PC-9 (cell line): ENCODE data around the gene NF2. TPM values are rescaled to one million over a fixed set of nuclear protein-coding genes. Genes with fewer than 3 reads are reported as not detected.

Experiments
- BruUV-seq: library from RNA; stranded (reverse); fragments of 400-500 nt; replicated peaks from 2 replicates; lab custom pipeline; 2021; lab: Mats Ljungman, UMichigan
- CTCF ChIA-PET: fragments of 300-600 bp; sonication (Branson Sonifier 250); formaldehyde crosslinking; loops from one replicate; lab custom pipeline; 2022; ENCODE audit warnings: antibody characterized with exemption; lab: Charles Lee
- POLR2A ChIA-PET: fragments of 300-600 bp; sonication (Branson Sonifier 250); formaldehyde crosslinking; loops from one replicate; lab custom pipeline; 2022; ENCODE audit warnings: antibody characterized with exemption; ENCODE audit not compliant: unreplicated experiment; lab: Charles Lee
- DNase-seq, 2 experiments: peaks; one replicate each; pipeline versions ENCODE4 v3.0.0 to v3.0.0-alpha.2; 2015 to 2022; ENCODE audit warnings: mixed read lengths in 1 of 2
- H2AFZ ChIP-seq: fragments of 200-600 bp; sonication (generic); 2 replicates; pipeline ENCODE4 v1.8.1; 2017; ENCODE audit warnings: antibody characterized with exemption
- H3F3A ChIP-seq: fragments of 200-600 bp; sonication (generic); 2 replicates; pipeline ENCODE4 v1.8.1; 2017; ENCODE audit warnings: antibody characterized with exemption, mild to moderate bottlenecking, low read depth; ENCODE audit not compliant: insufficient read depth
- H3K27ac ChIP-seq: fragments of 200-600 bp; sonication (generic); 2 replicates; pipeline ENCODE4 v1.6.1; 2016; ENCODE audit warnings: mixed run types
- H3K27me3 ChIP-seq: fragments of 200-600 bp; sonication (generic); 2 replicates; pipeline ENCODE4 v1.6.1; 2016; ENCODE audit warnings: low read depth, mixed run types; ENCODE audit not compliant: insufficient read depth
- H3K36me3 ChIP-seq: fragments of 200-600 bp; sonication (generic); 2 replicates; pipeline ENCODE4 v1.6.1; 2016; ENCODE audit warnings: low read depth, mixed run types
- H3K4me1 ChIP-seq: fragments of 200-600 bp; sonication (generic); replicated peaks from 2 replicates; pipeline ENCODE4 v1.6.1; 2016; ENCODE audit warnings: mixed run types; ENCODE audit not compliant: insufficient read depth
- H3K4me2 ChIP-seq: fragments of 200-600 bp; sonication (generic); 2 replicates; pipeline ENCODE4 v1.6.1; 2017; ENCODE audit warnings: mixed run types
- H3K4me3 ChIP-seq: fragments of 200-600 bp; sonication (generic); 2 replicates; pipeline ENCODE4 v1.6.1; 2016; ENCODE audit warnings: mixed run types
- H3K79me2 ChIP-seq: fragments of 200-600 bp; sonication (generic); 2 replicates; pipeline ENCODE4 v1.6.1; 2017; ENCODE audit warnings: low read depth, mixed run types
- H3K9me2 ChIP-seq: fragments of 200-600 bp; sonication (generic); 2 replicates; pipeline ENCODE4 v1.8.1; 2017; ENCODE audit warnings: mild to moderate bottlenecking; ENCODE audit not compliant: insufficient read depth
- H3K9me3 ChIP-seq: fragments of 200-600 bp; sonication (generic); 2 replicates; pipeline ENCODE4 v1.8.1; 2016; ENCODE audit warnings: low read depth; ENCODE audit not compliant: insufficient read depth
- H4K20me1 ChIP-seq: fragments of 200-600 bp; sonication (generic); 2 replicates; pipeline ENCODE4 v1.8.1; 2017; ENCODE audit not compliant: insufficient read depth
- EZH2 ChIP-seq: fragments of 200-600 bp; sonication (generic); IDR thresholded peaks from 2 replicates; pipeline ENCODE4 v1.8.0; 2017; ENCODE audit warnings: antibody characterized with exemption, low read depth
- intact Hi-C: fragments of 100-400 bp; cut with micrococcal nuclease; formaldehyde crosslinking; loops from one replicate; pipeline ENCODE4 v1.10.0; 2022; ENCODE audit not compliant: unreplicated experiment
- total RNA-seq: library from RNA; stranded (reverse); gene quantifications from 2 replicates; pipeline ENCODE4 v1.2.3, GENCODE V29; 2021
- TF ChIP-seq, protein P1 (sequence below): fragments of 200-600 bp; sonication (generic); conservative IDR thresholded peaks from 2 replicates; pipeline ENCODE4 v1.6.1; 2017; ENCODE audit warnings: mixed run types, antibody characterized with exemption, mild to moderate bottlenecking, moderate library complexity

The NF2 gene
- total RNA-seq, 1 experiment from 2014 or later, result 73.2 TPM

DNA sequence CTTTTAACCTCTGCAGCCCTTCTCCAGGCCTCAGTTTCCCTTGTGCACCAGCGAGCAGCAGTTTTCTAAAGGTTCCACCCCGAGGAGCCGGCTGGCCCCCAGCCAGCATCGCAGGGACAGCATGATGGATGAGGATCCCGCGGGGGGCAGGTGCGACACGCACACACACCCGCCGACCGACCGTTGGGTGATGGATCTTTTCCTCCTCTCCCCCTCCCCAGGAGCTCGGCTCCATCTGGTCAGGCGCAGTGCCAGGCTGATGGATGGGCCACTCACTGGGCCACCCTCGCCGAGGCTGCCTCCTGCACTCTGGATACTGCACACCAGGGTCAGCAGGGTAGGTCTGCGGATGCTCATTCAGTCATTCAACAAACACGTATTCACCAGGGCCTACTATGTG is 103.6 kb downstream of the NF2 start:
- Histone ChIP-seq H3F3A (peaks cover 17% of the 10 kb centered on the region), H3K27me3 (no peaks in the 10 kb centered on the region), H3K4me1 (peaks cover 30% of the 10 kb centered on the region), H3K4me3 (no peak overlapping the region), H3K36me3 (no peaks in the 10 kb centered on the region), H3K4me2 (no peak overlapping the region), H3K27ac (no peak overlapping the region), H4K20me1 (no peaks in the 10 kb centered on the region), H3K79me2 (no peaks in the 10 kb centered on the region), H2AFZ (no peak overlapping the region), H3K9me3 (no peaks in the 10 kb centered on the region), H3K9me2 (no peaks in the 10 kb centered on the region)
- no peak for DNase-seq
- no TSS peak for BruUV-seq
- POLR2A ChIA-PET, result no interaction called here
- TF ChIP-seq, protein P1, sequence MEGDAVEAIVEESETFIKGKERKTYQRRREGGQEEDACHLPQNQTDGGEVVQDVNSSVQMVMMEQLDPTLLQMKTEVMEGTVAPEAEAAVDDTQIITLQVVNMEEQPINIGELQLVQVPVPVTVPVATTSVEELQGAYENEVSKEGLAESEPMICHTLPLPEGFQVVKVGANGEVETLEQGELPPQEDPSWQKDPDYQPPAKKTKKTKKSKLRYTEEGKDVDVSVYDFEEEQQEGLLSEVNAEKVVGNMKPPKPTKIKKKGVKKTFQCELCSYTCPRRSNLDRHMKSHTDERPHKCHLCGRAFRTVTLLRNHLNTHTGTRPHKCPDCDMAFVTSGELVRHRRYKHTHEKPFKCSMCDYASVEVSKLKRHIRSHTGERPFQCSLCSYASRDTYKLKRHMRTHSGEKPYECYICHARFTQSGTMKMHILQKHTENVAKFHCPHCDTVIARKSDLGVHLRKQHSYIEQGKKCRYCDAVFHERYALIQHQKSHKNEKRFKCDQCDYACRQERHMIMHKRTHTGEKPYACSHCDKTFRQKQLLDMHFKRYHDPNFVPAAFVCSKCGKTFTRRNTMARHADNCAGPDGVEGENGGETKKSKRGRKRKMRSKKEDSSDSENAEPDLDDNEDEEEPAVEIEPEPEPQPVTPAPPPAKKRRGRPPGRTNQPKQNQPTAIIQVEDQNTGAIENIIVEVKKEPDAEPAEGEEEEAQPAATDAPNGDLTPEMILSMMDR, result no peak
- TF ChIP-seq EZH2, result no peak
- CTCF ChIA-PET, result no interaction called here
- intact Hi-C loops, result no loop called here

DNA sequence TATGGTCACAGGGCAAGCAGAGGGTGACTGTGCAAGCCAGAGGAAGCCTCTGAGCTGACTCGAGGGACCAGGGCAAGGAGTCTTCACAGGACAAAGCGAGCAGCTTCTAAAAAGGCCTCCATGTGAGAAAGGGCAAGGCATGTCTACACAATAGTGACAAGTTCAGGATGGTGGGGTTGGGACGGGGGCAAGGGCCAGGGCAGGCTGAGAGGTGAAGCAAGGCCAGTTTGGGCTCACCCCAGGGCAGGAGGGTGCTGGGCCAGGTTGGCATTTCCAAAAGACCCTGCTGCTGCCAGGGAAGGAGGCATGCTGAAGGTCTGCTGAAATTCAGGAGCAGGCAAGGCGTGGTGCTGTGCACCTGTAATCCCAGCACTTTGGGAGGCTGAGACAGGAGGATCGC is 104.0 kb downstream of the NF2 start:
- no peak for DNase-seq
- H3K9me3 ChIP-seq, result no peaks in the 10 kb centered on the region
- no peaks in the 10 kb centered on the region for H3K27me3 ChIP-seq
- no peaks in the 10 kb centered on the region for H4K20me1 ChIP-seq
- H3K9me2 ChIP-seq, result no peaks in the 10 kb centered on the region
- POLR2A ChIA-PET, result interaction anchor here (0.5 kb wide), 1 partner anchor 216 kb away, joined by 4 read pairs; no protein-coding TSS in a partner anchor
- intact Hi-C loops, result no loop called here
- no peak for TF ChIP-seq EZH2
- TF ChIP-seq, protein P1, result no peak
- no peak overlapping the region for H3K4me3 ChIP-seq
- H3K4me1 ChIP-seq, result peaks cover 25% of the 10 kb centered on the region
- peaks cover 12% of the 10 kb centered on the region for H3F3A ChIP-seq
- H3K4me2 ChIP-seq, result no peak overlapping the region
- no peak overlapping the region for H2AFZ ChIP-seq
- CTCF ChIA-PET, result no interaction called here
- H3K79me2 ChIP-seq, result no peaks in the 10 kb centered on the region
- no peaks in the 10 kb centered on the region for H3K36me3 ChIP-seq
- no TSS peak for BruUV-seq
- H3K27ac ChIP-seq, result no peak overlapping the region

DNA sequence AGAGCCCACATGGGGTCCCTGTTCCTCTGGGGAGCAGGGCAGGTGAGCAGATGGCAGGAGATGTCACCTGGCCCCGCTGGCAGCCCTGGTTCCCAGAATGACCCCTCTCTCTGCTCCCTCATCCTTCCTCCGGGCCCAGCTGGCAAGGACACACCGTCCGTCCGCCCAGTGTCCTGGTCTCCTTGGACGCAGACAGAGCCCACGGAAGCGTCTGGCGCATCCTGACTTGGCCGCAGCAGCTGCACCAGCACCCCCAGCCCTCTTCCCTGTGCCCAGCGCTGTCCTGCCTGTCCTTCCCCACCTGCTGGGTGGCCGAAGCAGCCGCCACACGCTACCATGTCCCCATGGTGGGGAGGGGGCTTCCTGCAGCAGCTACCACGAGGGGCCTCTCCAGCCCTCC is 106.8 kb downstream of the NF2 start:
- no peak overlapping the region for H2AFZ ChIP-seq
- TF ChIP-seq EZH2, result no peak
- TF ChIP-seq, protein P1, result no peak
- H3K27me3 ChIP-seq, result no peaks in the 10 kb centered on the region
- H4K20me1 ChIP-seq, result no peaks in the 10 kb centered on the region
- no peaks in the 10 kb centered on the region for H3K9me3 ChIP-seq
- no peak for DNase-seq
- no peaks in the 10 kb centered on the region for H3F3A ChIP-seq
- intact Hi-C loops, result no loop called here
- no peaks in the 10 kb centered on the region for H3K36me3 ChIP-seq
- no peak overlapping the region for H3K27ac ChIP-seq
- ChIA-PET CTCF (no interaction called here), POLR2A (no interaction called here)
- no TSS peak for BruUV-seq
- H3K4me2 ChIP-seq, result no peak overlapping the region
- H3K9me2 ChIP-seq, result no peaks in the 10 kb centered on the region
- no peak overlapping the region for H3K4me3 ChIP-seq
- H3K79me2 ChIP-seq, result no peaks in the 10 kb centered on the region
- H3K4me1 ChIP-seq, result 0 out of 2 replicates have a peak, but pooled peaks cover 11% of the 10 kb centered on the region
